Fibroblast of lung (primary cell): ENCODE data around the gene CYP26B1. TPM values are rescaled to one million over a fixed set of nuclear protein-coding genes. Genes with fewer than 3 reads are reported as not detected.

ENCODE experiments used
- DNase-seq, 2 donors: peaks; one replicate each; pipeline versions ENCODE4 v3.0.0 to v3.0.0-alpha.2; 2010; ENCODE audit warnings: low read depth in 2 of 2
- H2AFZ ChIP-seq: 2 replicates; pipeline ENCODE4 v1.5.1; 2012; ENCODE audit warnings: low read length, control low read depth, inconsistent platforms
- H3K27ac ChIP-seq: 2 replicates; pipeline ENCODE4 v1.5.1; 2011; ENCODE audit warnings: low read length, control low read depth; ENCODE audit not compliant: insufficient read depth
- H3K27me3 ChIP-seq: 2 replicates; pipeline ENCODE4 v1.5.1; 2011; ENCODE audit warnings: mild to moderate bottlenecking, low read length; ENCODE audit not compliant: control insufficient read depth, insufficient read depth
- H3K36me3 ChIP-seq: 2 replicates; pipeline ENCODE4 v1.5.1; 2011; ENCODE audit warnings: low read length; ENCODE audit not compliant: control insufficient read depth, insufficient read depth
- H3K4me1 ChIP-seq: 2 replicates; pipeline ENCODE4 v1.5.1; 2011; ENCODE audit warnings: low read length; ENCODE audit not compliant: control insufficient read depth, insufficient read depth; ENCODE audit errors: extremely low read depth
- H3K4me2 ChIP-seq: 2 replicates; pipeline ENCODE4 v1.5.1; 2011; ENCODE audit warnings: low read length, control low read depth; ENCODE audit not compliant: insufficient read depth; ENCODE audit errors: extremely low read depth
- H3K4me3 ChIP-seq, 4 experiments: fragments of 200-600 bp in 1 of 4; sonication (generic) in 1 of 4; replicated peaks in 1 of 4; 2 replicates each; pipeline ENCODE4 v1.5.1; 2011 to 2016; ENCODE audit warnings: low read length in 4 of 4, low read depth in 3 of 4, mild to moderate bottlenecking in 3 of 4, control low read depth in 2 of 4, inconsistent platforms in 1 of 4, mixed read lengths in 1 of 4; ENCODE audit not compliant: insufficient read depth in 1 of 4; ENCODE audit errors: control extremely low read depth in 1 of 4
- H3K79me2 ChIP-seq: 2 replicates; pipeline ENCODE4 v1.5.1; 2012; ENCODE audit warnings: mild to moderate bottlenecking, low read length, inconsistent platforms; ENCODE audit not compliant: control insufficient read depth, insufficient read depth
- H3K9ac ChIP-seq: 2 replicates; pipeline ENCODE4 v1.5.1; 2011; ENCODE audit warnings: mild to moderate bottlenecking, low read length, control low read depth; ENCODE audit not compliant: insufficient read depth
- H3K9me3 ChIP-seq: 2 replicates; pipeline ENCODE4 v1.5.1; 2012; ENCODE audit warnings: low read depth, low read length; ENCODE audit not compliant: control insufficient read depth, insufficient read depth
- H4K20me1 ChIP-seq: 2 replicates; pipeline ENCODE4 v1.5.1; 2011; ENCODE audit warnings: low read length; ENCODE audit not compliant: control insufficient read depth, insufficient read depth; ENCODE audit errors: extremely low read depth
- CTCF ChIP-seq, 2 donors: IDR thresholded peaks in 1 of 2; conservative IDR thresholded peaks in 1 of 2; 1 replicate in 1 of 2; 2 replicates in 1 of 2; pipeline ENCODE4 v1.5.1; 2011 to 2012; ENCODE audit warnings: low read length in 2 of 2, control low read depth in 1 of 2, inconsistent platforms in 1 of 2, low read depth in 1 of 2, mild to moderate bottlenecking in 1 of 2
- EZH2 ChIP-seq: IDR thresholded peaks from 2 replicates; pipeline ENCODE4 v1.5.1; 2012; ENCODE audit warnings: low read length, control low read depth, mild to moderate bottlenecking; ENCODE audit errors: missing control alignments
- polyA plus RNA-seq, 2 donors: library from polyadenylated mRNA; depleted of rRNA in 1 of 2; stranded (reverse) in 1 of 2; unstranded in 1 of 2; fragments of >200 nt; gene quantifications; 2 replicates each; pipeline ENCODE4 v1.2.1, GENCODE V29; 2011 to 2012; ENCODE audit warnings: missing spikeins in 1 of 2
- total RNA-seq: library from RNA; depleted of rRNA; stranded (reverse); fragments of >200 nt; gene quantifications from 2 replicates; pipeline ENCODE4 v1.2.1, GENCODE V29; 2014

The CYP26B1 gene
- total and polyA plus RNA-seq, 2 donors (not counting 1 experiment from before 2014, with no cell fraction given), result 0.09 to 0.17 TPM

- Histone ChIP-seq H3K27me3 (no peaks in the 10 kb centered on the region), H3K4me2 (no peak overlapping the region), H2AFZ (no peak overlapping the region), H3K4me1 (no peaks in the 10 kb centered on the region), H4K20me1 (no peaks in the 10 kb centered on the region), H3K9me3 (no peaks in the 10 kb centered on the region), H3K4me3 (no peak overlapping the region), H3K27ac (no peak overlapping the region), H3K36me3 (no peaks in the 10 kb centered on the region), H3K79me2 (no peaks in the 10 kb centered on the region), H3K9ac (no peak overlapping the region)
- TF ChIP-seq CTCF (conservative IDR thresholded peaks at IDR 0.05 in 1 of 2, IDR thresholded peaks at IDR 0.05 in 1 of 2; ENCODE audit: low read depth in 1 of 2, low read length in 2 of 2), result no peak
- TF ChIP-seq EZH2, result no peak
- no peak for DNase-seq
These were observed 48.7 kb downstream of the CYP26B1 start for GRCh38 chr2:72098935-72099334.

- no peak for DNase-seq
- no peak overlapping the region for H3K9ac ChIP-seq
- no peak overlapping the region for H3K4me3 ChIP-seq
- H3K27ac ChIP-seq, result no peak overlapping the region
- H3K36me3 ChIP-seq, result no peaks in the 10 kb centered on the region
- no peak overlapping the region for H3K4me2 ChIP-seq
- no peaks in the 10 kb centered on the region for H3K4me1 ChIP-seq
- no peaks in the 10 kb centered on the region for H3K79me2 ChIP-seq
- no peaks in the 10 kb centered on the region for H4K20me1 ChIP-seq
- no peak for TF ChIP-seq CTCF (conservative IDR thresholded peaks at IDR 0.05 in 1 of 2, IDR thresholded peaks at IDR 0.05 in 1 of 2; ENCODE audit: low read depth in 1 of 2, low read length in 2 of 2)
- H3K27me3 ChIP-seq, result no peaks in the 10 kb centered on the region
- H2AFZ ChIP-seq, result no peak overlapping the region
- H3K9me3 ChIP-seq, result no peaks in the 10 kb centered on the region
These were observed 50.4 kb downstream of the CYP26B1 start for GRCh38 chr2:72097276-72097675.

- no peak overlapping the region for H3K4me2 ChIP-seq
- no peaks in the 10 kb centered on the region for H3K9me3 ChIP-seq
- no peaks in the 10 kb centered on the region for H3K4me1 ChIP-seq
- no peak for TF ChIP-seq EZH2
- no peak for TF ChIP-seq CTCF (conservative IDR thresholded peaks at IDR 0.05 in 1 of 2, IDR thresholded peaks at IDR 0.05 in 1 of 2; ENCODE audit: low read depth in 1 of 2, low read length in 2 of 2)
- no peaks in the 10 kb centered on the region for H3K79me2 ChIP-seq
- no peak for DNase-seq
- H4K20me1 ChIP-seq, result no peaks in the 10 kb centered on the region
- no peaks in the 10 kb centered on the region for H3K27me3 ChIP-seq
- no peak overlapping the region for H2AFZ ChIP-seq
- H3K9ac ChIP-seq, result no peak overlapping the region
- no peaks in the 10 kb centered on the region for H3K36me3 ChIP-seq
- no peak overlapping the region for H3K27ac ChIP-seq
- H3K4me3 ChIP-seq, result no peak overlapping the region
These were observed 51.5 kb downstream of the CYP26B1 start for GRCh38 chr2:72096181-72096580.
